Activated CD4-positive, alpha-beta memory T cell treated with anti-CD3 and anti-CD28 coated beads for 36 hours (primary cell): ENCODE data around the gene HOXB4. TPM values are rescaled to one million over a fixed set of nuclear protein-coding genes. Genes with fewer than 3 reads are reported as not detected.
A peak's percentile ranks its signal among the peaks of the same experiment; 100 is the strongest.

Experiments
- CTCF ChIA-PET: fragments of 350-600 bp; sonication (Branson Sonifier 250); formaldehyde crosslinking; loops from one replicate; lab custom pipeline; 2021; ENCODE audit warnings: antibody characterized with exemption, inconsistent platforms; lab: Charles Lee
- POLR2A ChIA-PET: fragments of 350-600 bp; sonication (Branson Sonifier 250); formaldehyde crosslinking; loops from one replicate; lab custom pipeline; 2021; ENCODE audit warnings: antibody characterized with exemption; lab: Charles Lee
- DNase-seq: peaks from one replicate; pipeline ENCODE4 v3.0.0-alpha.2; 2020
- H3K27ac Mint-ChIP-seq: one replicate; pipeline ENCODE4 v1.8.0; 2021; ENCODE audit warnings: mixed read lengths
- H3K27me3 Mint-ChIP-seq: one replicate; pipeline ENCODE4 v1.8.0; 2021; ENCODE audit warnings: mixed read lengths
- H3K36me3 Mint-ChIP-seq: one replicate; pipeline ENCODE4 v1.8.0; 2021; ENCODE audit warnings: mixed read lengths
- H3K4me1 Mint-ChIP-seq: one replicate; pipeline ENCODE4 v1.8.0; 2021; ENCODE audit warnings: low read depth, mixed read lengths
- H3K4me3 Mint-ChIP-seq: one replicate; pipeline ENCODE4 v1.8.0; 2021; ENCODE audit warnings: mild to moderate bottlenecking, mixed read lengths
- H3K9me3 Mint-ChIP-seq: one replicate; pipeline ENCODE4 v1.8.0; 2021; ENCODE audit warnings: mixed read lengths
- intact Hi-C: fragments of 100-400 bp; cut with micrococcal nuclease; formaldehyde crosslinking; loops from one replicate; pipeline ENCODE4 v1.15.1; 2023
- total RNA-seq, 2 experiments: library from RNA; stranded (reverse); gene quantifications; one replicate each; pipeline ENCODE4 v1.2.3, GENCODE V29; 2021

Gene HOXB4
- total RNA-seq, 2 experiments from 2014 or later: 2.3 TPM

GRCh38 chr17:48612854-48613691 is 34.9 kb upstream of the HOXB4 start:
- Mint-ChIP-seq H3K27ac (no peak overlapping the region), H3K4me3 (peak overlapping the region; percentile 72), H3K27me3 (peaks cover 76% of the 10 kb centered on the region), H3K36me3 (no peaks in the 10 kb centered on the region), H3K4me1 (peaks cover 52% of the 10 kb centered on the region), H3K9me3 (no peaks in the 10 kb centered on the region)
- intact Hi-C loops: loop anchor here (2.0 to 10.0 kb wide), 4 partner anchors 16 to 586 kb away; no protein-coding TSS in a partner anchor
- CTCF ChIA-PET: interaction anchor here (0.6 to 2.7 kb wide), 22 partner anchors 10 to 672 kb away, joined by 3 to 19 read pairs (median 4); partner anchors contain the start of genes HOXB5 and PNPO
- POLR2A ChIA-PET: interaction anchor here (2.4 kb wide), 1 partner anchor 13 kb away, joined by 13 read pairs; the partner anchor contains the start of gene HOXB9
- peak; percentile 59 for DNase-seq

DNA sequence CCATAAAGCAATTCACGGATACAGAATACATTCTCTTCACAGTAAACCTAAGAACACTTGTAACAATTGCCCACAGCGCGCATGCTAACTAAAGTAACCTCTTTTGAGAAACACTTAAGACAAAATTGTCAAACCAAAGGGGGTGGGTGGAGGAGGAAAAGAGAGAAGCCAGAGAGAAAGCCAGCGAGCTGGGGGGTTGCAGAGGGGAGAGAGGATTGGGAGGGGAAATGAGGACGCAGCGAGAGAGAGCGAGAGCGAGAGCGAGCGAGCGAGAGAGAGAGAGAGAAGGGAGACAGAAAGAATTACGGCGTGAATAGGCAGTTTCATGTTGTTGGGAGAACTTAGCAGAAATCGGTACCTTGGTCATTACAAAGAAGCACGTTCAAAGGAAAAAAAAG is 34.3 kb upstream of the HOXB4 start:
- Mint-ChIP-seq H3K4me1 (peaks cover 48% of the 10 kb centered on the region), H3K9me3 (no peaks in the 10 kb centered on the region), H3K36me3 (no peaks in the 10 kb centered on the region), H3K4me3 (peak overlapping the region; percentile 60), H3K27me3 (peaks cover 74% of the 10 kb centered on the region), H3K27ac (no peak overlapping the region)
- ChIA-PET CTCF (interaction anchor here (0.6 to 2.7 kb wide), 19 partner anchors 11 to 671 kb away, joined by 3 to 19 read pairs (median 4); partner anchors contain the start of genes HOXB5 and PNPO), POLR2A (interaction anchor here (2.4 kb wide), 1 partner anchor 13 kb away, joined by 13 read pairs; the partner anchor contains the start of gene HOXB9)
- intact Hi-C loops: loop anchor here (2.0 to 10.0 kb wide), 4 partner anchors 16 to 585 kb away; no protein-coding TSS in a partner anchor
- no peak for DNase-seq

DNA sequence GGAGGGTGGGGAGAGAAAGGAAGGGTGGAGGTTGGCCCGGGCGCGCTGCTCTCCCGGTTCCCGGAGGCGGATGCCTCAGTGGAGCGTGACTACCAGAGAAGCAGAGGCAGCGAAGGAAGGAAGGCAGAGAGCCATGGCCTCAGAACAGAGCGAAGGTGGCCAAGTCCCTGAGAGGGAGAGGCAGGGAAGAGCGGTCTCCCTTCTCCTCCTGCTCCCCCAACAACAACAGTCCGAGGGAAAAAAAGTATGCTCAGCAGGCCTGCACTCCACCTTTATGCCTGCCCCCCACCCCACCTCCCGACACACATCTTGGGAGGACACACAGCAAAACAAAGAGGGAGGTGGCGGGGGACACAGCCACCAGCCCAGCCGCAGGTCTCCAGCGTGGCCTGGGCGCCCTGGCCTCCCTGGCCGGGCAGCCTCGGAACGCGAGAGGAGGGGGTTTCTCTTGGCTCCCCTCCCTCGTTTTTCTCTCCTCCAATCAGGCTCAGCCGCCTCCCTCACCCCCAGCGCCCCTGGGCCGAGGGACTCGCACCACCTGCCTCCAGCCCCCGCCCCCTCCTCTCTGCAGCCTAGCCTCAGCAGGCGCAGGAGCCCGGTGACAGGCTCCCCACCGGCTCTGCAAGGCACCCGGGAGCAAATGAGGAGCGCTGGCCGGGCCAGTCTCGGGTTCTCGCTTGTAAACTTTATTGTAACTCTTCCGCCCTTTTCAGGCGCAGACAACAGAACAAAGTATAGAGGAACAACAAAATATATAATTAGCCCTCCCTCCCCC is 33.7 kb upstream of the HOXB4 start:
- intact Hi-C loops: loop anchor here (2.0 to 10.0 kb wide), 4 partner anchors 15 to 585 kb away; no protein-coding TSS in a partner anchor

GRCh38 chr17:48611213-48611612 is 33.1 kb upstream of the HOXB4 start:
- Mint-ChIP-seq H3K36me3 (no peaks in the 10 kb centered on the region), H3K9me3 (no peaks in the 10 kb centered on the region), H3K4me1 (peaks cover 42% of the 10 kb centered on the region), H3K27me3 (peaks cover 67% of the 10 kb centered on the region), H3K27ac (peak overlapping the region; percentile 41), H3K4me3 (peak overlapping the region; percentile 86)
- intact Hi-C loops: loop anchor here (5.0 to 10.0 kb wide), 3 partner anchors 141 to 584 kb away; no protein-coding TSS in a partner anchor
- DNase-seq: no peak
- POLR2A ChIA-PET: no interaction called here
- CTCF ChIA-PET: no interaction called here

More for the DNA sequence above, 33.7 kb upstream of the HOXB4 start:
- peaks cover 42% of the 10 kb centered on the region for H3K4me1 Mint-ChIP-seq
- ChIA-PET CTCF (interaction anchor here (1.0 to 1.8 kb wide), 2 partner anchors 11 to 119 kb away, joined by 3 to 13 read pairs; no protein-coding TSS in a partner anchor), POLR2A (no interaction called here)
- H3K27ac Mint-ChIP-seq: peak overlapping the region; percentile 8
- H3K27me3 Mint-ChIP-seq: peaks cover 68% of the 10 kb centered on the region
- no peak for DNase-seq
- no peaks in the 10 kb centered on the region for H3K9me3 Mint-ChIP-seq
- peak overlapping the region; percentile 86 for H3K4me3 Mint-ChIP-seq
- no peaks in the 10 kb centered on the region for H3K36me3 Mint-ChIP-seq

- peaks cover 64% of the 10 kb centered on the region for H3K27me3 Mint-ChIP-seq
- POLR2A ChIA-PET: interaction anchor here (0.5 kb wide), 1 partner anchor 506 kb away, joined by 3 read pairs; no protein-coding TSS in a partner anchor
- CTCF ChIA-PET: interaction anchor here (0.6 to 1.2 kb wide), 3 partner anchors 12 to 347 kb away, joined by 3 to 5 read pairs (median 3); no protein-coding TSS in a partner anchor
- peak within 1 kb of the TSS; percentile 41 for H3K27ac Mint-ChIP-seq
- intact Hi-C loops: loop anchor here (5.0 to 10.0 kb wide), 3 partner anchors 142 to 583 kb away; no protein-coding TSS in a partner anchor
- H3K9me3 Mint-ChIP-seq: no peaks in the 10 kb centered on the region
- H3K36me3 Mint-ChIP-seq: no peaks in the 10 kb centered on the region
- peaks cover 37% of the 10 kb centered on the region for H3K4me1 Mint-ChIP-seq
- peak within 1 kb of the TSS; percentile 86 for H3K4me3 Mint-ChIP-seq
- peak; percentile 78 for DNase-seq
Measured at GRCh38 chr17:48610282-48611211, 32.4 kb upstream of the HOXB4 start, which contains the start of gene HOXB7. TSS of gene HOXB7 (minus strand) at chr17:48611017. CDS start at chr17:48610918, 99 bp downstream.

GRCh38 chr17:48609759-48610281 is 31.7 kb upstream of the HOXB4 start:
- no peaks in the 10 kb centered on the region for H3K9me3 Mint-ChIP-seq
- DNase-seq: no peak
- ChIA-PET POLR2A (interaction anchor here (0.5 kb wide), 1 partner anchor 505 kb away, joined by 3 read pairs; no protein-coding TSS in a partner anchor), CTCF (interaction anchor here (0.6 to 1.6 kb wide), 5 partner anchors 12 to 639 kb away, joined by 3 to 7 read pairs (median 3); partner anchors contain the start of gene CDK5RAP3)
- H3K4me1 Mint-ChIP-seq: peaks cover 32% of the 10 kb centered on the region
- intact Hi-C loops: loop anchor here (5.0 to 10.0 kb wide), 3 partner anchors 142 to 583 kb away; no protein-coding TSS in a partner anchor
- peak overlapping the region; percentile 86 for H3K4me3 Mint-ChIP-seq
- no peak overlapping the region for H3K27ac Mint-ChIP-seq
- H3K27me3 Mint-ChIP-seq: peaks cover 62% of the 10 kb centered on the region
- H3K36me3 Mint-ChIP-seq: no peaks in the 10 kb centered on the region

GRCh38 chr17:48609033-48609432 is 30.9 kb upstream of the HOXB4 start:
- H3K27me3 Mint-ChIP-seq: peaks cover 63% of the 10 kb centered on the region
- H3K4me3 Mint-ChIP-seq: no peak overlapping the region
- intact Hi-C loops: no loop called here
- ChIA-PET POLR2A (no interaction called here), CTCF (interaction anchor here (1.1 to 1.6 kb wide), 4 partner anchors 9 to 638 kb away, joined by 3 to 7 read pairs (median 4); partner anchors contain the start of gene CDK5RAP3)
- no peak overlapping the region for H3K27ac Mint-ChIP-seq
- H3K36me3 Mint-ChIP-seq: no peaks in the 10 kb centered on the region
- H3K9me3 Mint-ChIP-seq: no peaks in the 10 kb centered on the region
- no peak for DNase-seq
- H3K4me1 Mint-ChIP-seq: peaks cover 29% of the 10 kb centered on the region

DNA sequence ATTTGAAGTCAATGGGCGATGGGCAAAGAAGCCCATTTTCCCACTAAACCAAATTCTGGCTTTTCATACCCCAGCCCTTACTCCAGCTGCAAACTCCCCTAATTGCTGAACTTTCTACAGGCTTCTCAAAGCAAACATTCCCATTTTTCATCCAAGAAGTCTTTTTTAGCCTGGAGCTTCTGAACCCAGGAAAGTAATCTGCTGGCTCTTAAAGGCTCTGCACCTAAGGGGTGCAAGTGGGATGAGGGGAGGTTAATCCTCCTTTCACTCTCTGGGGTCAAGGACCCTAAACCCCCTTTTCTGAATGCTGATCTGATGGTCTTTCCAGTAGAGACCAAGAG is 30.3 kb upstream of the HOXB4 start:
- no peak overlapping the region for H3K27ac Mint-ChIP-seq
- ChIA-PET CTCF (interaction anchor here (1.1 to 1.6 kb wide), 4 partner anchors 9 to 637 kb away, joined by 3 to 7 read pairs (median 4); partner anchors contain the start of gene CDK5RAP3), POLR2A (no interaction called here)
- H3K4me3 Mint-ChIP-seq: no peak overlapping the region
- no peak for DNase-seq
- H3K36me3 Mint-ChIP-seq: no peaks in the 10 kb centered on the region
- peaks cover 63% of the 10 kb centered on the region for H3K27me3 Mint-ChIP-seq
- H3K9me3 Mint-ChIP-seq: no peaks in the 10 kb centered on the region
- intact Hi-C loops: no loop called here
- H3K4me1 Mint-ChIP-seq: peaks cover 24% of the 10 kb centered on the region

DNA sequence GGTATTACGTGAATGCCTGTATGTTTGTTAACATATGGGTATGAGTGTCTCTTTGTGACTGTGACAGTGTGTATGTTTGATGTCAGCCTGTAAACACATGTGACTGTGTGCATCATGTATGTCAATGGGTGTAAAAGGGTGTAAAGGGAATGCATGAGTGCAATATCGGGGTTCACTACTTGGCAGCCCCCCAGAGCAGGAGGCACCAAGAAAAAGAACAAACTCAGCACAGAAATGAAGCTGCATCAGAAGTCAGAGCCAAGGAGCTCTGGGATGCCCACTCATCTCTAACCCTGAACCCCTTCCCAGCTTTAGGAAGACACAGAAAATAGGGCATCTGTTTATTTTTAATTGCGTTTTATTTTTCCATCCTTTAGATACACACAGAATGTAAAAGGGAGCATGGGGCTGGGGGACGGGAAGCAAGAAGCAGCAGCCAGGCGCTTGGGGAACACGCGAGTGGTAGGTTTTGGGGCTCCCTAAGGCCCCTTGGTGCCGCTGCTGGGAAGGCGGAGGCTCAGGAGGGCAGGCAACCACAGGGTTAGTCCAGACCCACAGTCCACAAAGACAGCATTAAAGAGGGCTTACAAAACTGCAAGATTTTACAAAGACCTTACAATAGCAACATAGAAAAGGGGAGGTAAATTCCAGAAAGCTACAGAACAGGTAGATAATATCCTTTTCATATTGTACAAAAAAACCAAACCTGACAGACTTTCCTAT is 28.9 kb upstream of the HOXB4 start:
- peaks cover 17% of the 10 kb centered on the region for H3K4me1 Mint-ChIP-seq
- peaks cover 68% of the 10 kb centered on the region for H3K27me3 Mint-ChIP-seq
- H3K27ac Mint-ChIP-seq: no peak overlapping the region
- ChIA-PET POLR2A (no interaction called here), CTCF (interaction anchor here (0.6 to 1.8 kb wide), 7 partner anchors 9 to 479 kb away, joined by 3 to 10 read pairs (median 3); partner anchors contain the start of gene HOXB8)
- intact Hi-C loops: no loop called here
- no peaks in the 10 kb centered on the region for H3K9me3 Mint-ChIP-seq
- DNase-seq: no peak
- no peaks in the 10 kb centered on the region for H3K36me3 Mint-ChIP-seq
- no peak overlapping the region for H3K4me3 Mint-ChIP-seq
